Measurements from ENCODE around the gene BMPER. TPM values are rescaled to one million over a fixed set of nuclear protein-coding genes. Genes with fewer than 3 reads are reported as not detected.

BMPER gene
- total and polyA plus RNA-seq, 8 donors = 7.4 to 47.7 (median 39.6) TPM

GRCh38 chr7:34133356-34133982 lies 228.1 kb downstream of the BMPER start:
- ATAC-seq (peak; percentile 65), DNase-seq (no peak)
- Histone ChIP-seq H3K27me3 (no peaks in the 10 kb centered on the region), H3K27ac (no peak overlapping the region), H3K36me3 (no peaks in the 10 kb centered on the region), H3K4me3 (no peak overlapping the region), H3K9me3 (no peaks in the 10 kb centered on the region), H3K4me1 (peaks cover 0 to 3% of the 10 kb centered on the region in 2 donors)
- intact Hi-C loops (cut with DNase I) = no loop called here
- TF ChIP-seq CTCF (IDR thresholded peaks at IDR 0.05) = no peak

GRCh38 chr7:34133983-34134782 lies 228.8 kb downstream of the BMPER start:
- H3K9me3 ChIP-seq = no peaks in the 10 kb centered on the region
- ATAC-seq (peak; percentile 87), DNase-seq (peak in 3 of 4 donors; percentile 41 to 76 (median 61))
- H3K4me1 ChIP-seq = peaks cover 0 to 3% of the 10 kb centered on the region in 2 donors
- no peaks in the 10 kb centered on the region for H3K36me3 ChIP-seq
- no peaks in the 10 kb centered on the region for H3K27me3 ChIP-seq
- no peak overlapping the region for H3K4me3 ChIP-seq
- H3K27ac ChIP-seq = no peak overlapping the region
- intact Hi-C loops (cut with DNase I) = no loop called here
- TF ChIP-seq CTCF (IDR thresholded peaks at IDR 0.05) = peak; percentile 24 to 56

GRCh38 chr7:34135924-34136323 lies 230.6 kb downstream of the BMPER start:
- TF ChIP-seq CTCF (IDR thresholded peaks at IDR 0.05) = no peak
- H3K27me3 ChIP-seq = no peaks in the 10 kb centered on the region
- H3K4me3 ChIP-seq = no peak overlapping the region
- intact Hi-C loops (cut with DNase I) = no loop called here
- DNase-seq (no peak), ATAC-seq (no peak)
- no peak overlapping the region for H3K27ac ChIP-seq
- no peaks in the 10 kb centered on the region for H3K9me3 ChIP-seq
- no peaks in the 10 kb centered on the region for H3K36me3 ChIP-seq
- no peaks in the 10 kb centered on the region for H3K4me1 ChIP-seq

- ATAC-seq = no peak
- H3K36me3 ChIP-seq = no peaks in the 10 kb centered on the region
- no peak overlapping the region for H3K27ac ChIP-seq
- H3K9me3 ChIP-seq = no peaks in the 10 kb centered on the region
- no peak for DNase-seq
- H3K4me1 ChIP-seq = no peaks in the 10 kb centered on the region
- H3K4me3 ChIP-seq = no peak overlapping the region
- no peak for TF ChIP-seq CTCF (IDR thresholded peaks at IDR 0.05)
- no peaks in the 10 kb centered on the region for H3K27me3 ChIP-seq
- intact Hi-C loops (cut with DNase I) = no loop called here
Measured at GRCh38 chr7:34136698-34137097, 231.4 kb downstream of the BMPER start.

GRCh38 chr7:34137176-34137575 lies 231.8 kb downstream of the BMPER start:
- no peaks in the 10 kb centered on the region for H3K27me3 ChIP-seq
- H3K4me1 ChIP-seq = no peaks in the 10 kb centered on the region
- H3K9me3 ChIP-seq = no peaks in the 10 kb centered on the region
- H3K4me3 ChIP-seq = no peak overlapping the region
- intact Hi-C loops (cut with DNase I) = no loop called here
- H3K27ac ChIP-seq = no peak overlapping the region
- DNase-seq = no peak
- no peak for TF ChIP-seq CTCF (IDR thresholded peaks at IDR 0.05)
- no peak for ATAC-seq
- H3K36me3 ChIP-seq = no peaks in the 10 kb centered on the region

All from left lung (tissue), 10 donors.